GM10847 (cell line): ENCODE measurements around the gene PPP1R2.

ENCODE experiments used
- POLR2A ChIP-seq: IDR thresholded peaks from 2 replicates; pipeline ENCODE4 v1.6.1; 2011; ENCODE audit not compliant: insufficient read length; ENCODE audit errors: extremely low read depth

PPP1R2 gene

GRCh38 chr3:195548987-195549386, 5.9 kb upstream of the PPP1R2 start:
- TF ChIP-seq POLR2A: no peak

GRCh38 chr3:195548501-195548900, 5.4 kb upstream of the PPP1R2 start:
- TF ChIP-seq POLR2A: no peak

GRCh38 chr3:195548006-195548405, 4.9 kb upstream of the PPP1R2 start:
- TF ChIP-seq POLR2A: no peak

GRCh38 chr3:195546130-195546560, 3.0 kb upstream of the PPP1R2 start:
- no peak for TF ChIP-seq POLR2A

- TF ChIP-seq POLR2A: no peak
Observed at GRCh38 chr3:195544634-195545033, 1.5 kb upstream of the PPP1R2 start.

GRCh38 chr3:195544230-195544536, 1.1 kb upstream of the PPP1R2 start:
- no peak for TF ChIP-seq POLR2A

GRCh38 chr3:195543500-195544229, 540 bp upstream of the PPP1R2 start:
- no peak for TF ChIP-seq POLR2A

- no peak for TF ChIP-seq POLR2A
Observed at GRCh38 chr3:195542316-195542697, 818 bp downstream of the PPP1R2 start.

GRCh38 chr3:195540511-195540910, 2.6 kb downstream of the PPP1R2 start:
- TF ChIP-seq POLR2A: no peak

GRCh38 chr3:195540027-195540426, 3.1 kb downstream of the PPP1R2 start:
- TF ChIP-seq POLR2A: no peak

GRCh38 chr3:195539479-195539878, 3.6 kb downstream of the PPP1R2 start:
- no peak for TF ChIP-seq POLR2A

GRCh38 chr3:195537995-195538394, 5.1 kb downstream of the PPP1R2 start:
- TF ChIP-seq POLR2A: no peak

- no peak for TF ChIP-seq POLR2A
Observed at GRCh38 chr3:195535293-195535692, 7.8 kb downstream of the PPP1R2 start.

- no peak for TF ChIP-seq POLR2A
Observed at GRCh38 chr3:195532834-195533233, 10.3 kb downstream of the PPP1R2 start.

- TF ChIP-seq POLR2A: no peak
Observed at GRCh38 chr3:195532345-195532744, 10.8 kb downstream of the PPP1R2 start.

- no peak for TF ChIP-seq POLR2A
Observed at GRCh38 chr3:195531683-195532082, 11.4 kb downstream of the PPP1R2 start.

GRCh38 chr3:195526492-195526891, 16.6 kb downstream of the PPP1R2 start:
- TF ChIP-seq POLR2A: no peak
